ENCODE data around the gene FAS.

The FAS gene

DNA sequence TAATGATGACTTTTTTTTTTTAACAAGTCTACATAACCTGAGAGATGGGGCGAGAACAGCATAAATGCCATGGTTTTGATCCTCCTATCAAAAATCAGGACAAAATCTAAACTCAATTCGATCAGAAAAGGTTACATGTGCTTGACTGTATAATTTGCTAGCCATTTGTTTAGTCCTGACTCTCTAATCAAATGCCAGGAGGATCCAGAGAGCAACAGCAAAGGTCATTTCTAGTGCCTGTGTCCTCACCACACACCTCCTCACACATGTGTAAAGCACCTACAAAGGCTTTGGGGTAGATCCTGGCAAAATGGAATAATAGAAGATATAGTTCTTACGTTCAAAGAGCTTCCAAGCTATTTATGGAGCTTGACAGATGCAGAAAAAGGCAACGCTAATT is 11.0 kb upstream of the FAS start:
- no peak for DNase-seq (ENCODE audit: low read depth, low spot score)
- POLR2A ChIA-PET, result interaction anchor here (1.3 kb wide), 1 partner anchor 11 kb away, joined by 7 read pairs; the partner anchor contains the start of gene FAS
- CTCF ChIA-PET, result interaction anchor here (1.0 to 6.9 kb wide), 6 partner anchors 9 to 292 kb away, joined by 3 to 61 read pairs (median 4); partner anchors contain the start of gene FAS

GRCh38 chr10:88980247-88980646 is 10.4 kb upstream of the FAS start:
- no peak overlapping the region for H3K4me3 ChIP-seq (ENCODE audit: low read depth, low read length)
- DNase-seq (ENCODE audit: low read depth, low spot score), result no peak
- TF ChIP-seq CTCF (IDR thresholded peaks at IDR 0.05; ENCODE audit: insufficient read depth, low read length, missing control alignments), result no peak
- POLR2A ChIA-PET, result no interaction called here
- CTCF ChIA-PET, result interaction anchor here (1.1 to 6.9 kb wide), 6 partner anchors 9 to 293 kb away, joined by 3 to 61 read pairs (median 4); partner anchors contain the start of gene FAS

More for the DNA sequence above, 11.0 kb upstream of the FAS start:
- no peak for TF ChIP-seq CTCF (IDR thresholded peaks at IDR 0.05; ENCODE audit: insufficient read depth, low read length, missing control alignments)
- H3K4me3 ChIP-seq (ENCODE audit: low read depth, low read length), result no peak overlapping the region

GRCh38 chr10:88980800-88981199 is 9.8 kb upstream of the FAS start:
- POLR2A ChIA-PET, result no interaction called here
- no peak for DNase-seq (ENCODE audit: low read depth, low spot score)
- TF ChIP-seq CTCF (IDR thresholded peaks at IDR 0.05; ENCODE audit: insufficient read depth, low read length, missing control alignments), result no peak
- CTCF ChIA-PET, result interaction anchor here (1.1 to 6.9 kb wide), 6 partner anchors 8 to 293 kb away, joined by 3 to 61 read pairs (median 18); partner anchors contain the start of gene FAS
- H3K4me3 ChIP-seq (ENCODE audit: low read depth, low read length), result no peak overlapping the region

DNA sequence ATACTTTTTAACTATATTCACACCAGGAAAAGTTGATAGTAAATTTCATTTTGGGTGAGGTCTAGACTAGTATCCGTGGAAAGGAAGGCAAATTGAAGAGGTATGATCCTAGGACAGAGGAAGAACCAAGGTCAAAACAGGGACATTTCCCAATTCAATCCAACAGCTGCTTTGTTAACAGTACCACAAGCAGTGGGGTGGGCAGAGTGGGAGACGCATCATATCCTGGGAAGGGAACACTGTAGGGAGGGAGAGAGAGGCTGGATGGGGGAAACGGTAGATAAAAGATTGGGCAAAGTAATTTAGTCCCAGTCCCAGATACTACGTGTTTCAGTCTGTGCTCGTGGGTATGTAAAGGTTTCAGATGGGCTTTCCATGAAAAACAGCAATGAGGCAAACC is 9.2 kb upstream of the FAS start:
- H3K4me3 ChIP-seq (ENCODE audit: low read depth, low read length), result no peak overlapping the region
- ChIA-PET CTCF (interaction anchor here (1.4 to 6.9 kb wide), 4 partner anchors 7 to 146 kb away, joined by 4 to 61 read pairs (median 32); partner anchors contain the start of gene FAS), POLR2A (no interaction called here)
- TF ChIP-seq CTCF (IDR thresholded peaks at IDR 0.05; ENCODE audit: insufficient read depth, low read length, missing control alignments), result no peak
- no peak for DNase-seq (ENCODE audit: low read depth, low spot score)

DNA sequence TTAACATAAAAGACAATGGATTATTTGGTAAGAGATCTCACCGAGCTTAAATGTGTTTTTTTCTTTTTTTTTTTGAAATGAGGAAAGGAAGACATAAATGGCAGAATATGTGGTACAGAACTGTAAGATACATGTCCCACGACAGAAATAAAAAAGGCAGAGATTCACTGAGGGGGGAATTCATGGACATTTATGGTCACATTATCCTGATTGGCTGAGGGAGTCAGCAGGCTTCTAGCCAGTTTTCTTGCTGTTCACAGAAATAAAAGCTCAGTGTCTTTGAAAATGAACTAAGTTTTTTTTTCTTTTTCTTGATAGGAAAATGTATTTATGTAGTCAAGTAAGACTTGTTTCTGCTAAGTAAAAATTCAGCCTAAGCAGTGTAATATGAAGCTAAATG is 8.2 kb upstream of the FAS start:
- DNase-seq (ENCODE audit: low read depth, low spot score), result no peak
- CTCF ChIA-PET, result interaction anchor here (0.8 to 6.9 kb wide), 9 partner anchors 9 to 236 kb away, joined by 3 to 61 read pairs (median 4); no protein-coding TSS in a partner anchor
- H3K4me3 ChIP-seq (ENCODE audit: low read depth, low read length), result no peak overlapping the region
- no peak for TF ChIP-seq CTCF (IDR thresholded peaks at IDR 0.05; ENCODE audit: insufficient read depth, low read length, missing control alignments)
- POLR2A ChIA-PET, result no interaction called here

DNA sequence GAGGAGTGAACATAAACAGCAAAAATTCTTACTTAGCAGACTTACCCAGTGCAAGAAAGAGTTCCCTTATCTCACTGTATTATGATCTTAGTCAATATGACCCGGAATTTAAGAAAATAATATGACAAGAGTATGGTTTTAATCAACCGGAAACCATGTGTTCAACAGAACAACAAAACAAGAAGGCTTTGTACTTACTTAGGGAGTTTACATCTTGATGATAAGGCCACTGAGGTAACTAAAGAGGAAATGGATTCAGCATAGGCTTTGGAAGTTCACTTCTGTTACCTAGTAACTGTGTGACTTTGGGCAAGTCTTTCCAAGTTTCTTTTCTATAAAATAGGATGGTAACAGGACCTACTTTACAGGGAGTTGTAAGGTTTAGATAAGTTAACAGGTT is 7.4 kb upstream of the FAS start:
- DNase-seq (ENCODE audit: low read depth, low spot score), result no peak
- ChIA-PET CTCF (interaction anchor here (1.0 to 6.9 kb wide), 9 partner anchors 8 to 235 kb away, joined by 3 to 61 read pairs (median 4); no protein-coding TSS in a partner anchor), POLR2A (no interaction called here)
- no peak overlapping the region for H3K4me3 ChIP-seq (ENCODE audit: low read depth, low read length)
- TF ChIP-seq CTCF (IDR thresholded peaks at IDR 0.05; ENCODE audit: insufficient read depth, low read length, missing control alignments), result no peak
